HG02970 (cell line): ENCODE measurements around the gene NDE1.
"Not testable (repeated sequence)": the region's sequence is repeated elsewhere in the genome, so short reads cannot be mapped to it uniquely, and the experiment has no call there.

Source experiments
- ATAC-seq: cut with Tn5 transposase; IDR thresholded peaks from one replicate; pipeline ENCODE4 v1.9.1; 2021; ENCODE audit warnings: mild to moderate bottlenecking, moderate library complexity, moderate number of reproducible peaks; ENCODE audit not compliant: unreplicated experiment, low FRiP score

Gene NDE1

GRCh38 chr16:15727697-15728096 lies 77.7 kb downstream of the NDE1 start:
- not testable (repeated sequence) for ATAC-seq

DNA sequence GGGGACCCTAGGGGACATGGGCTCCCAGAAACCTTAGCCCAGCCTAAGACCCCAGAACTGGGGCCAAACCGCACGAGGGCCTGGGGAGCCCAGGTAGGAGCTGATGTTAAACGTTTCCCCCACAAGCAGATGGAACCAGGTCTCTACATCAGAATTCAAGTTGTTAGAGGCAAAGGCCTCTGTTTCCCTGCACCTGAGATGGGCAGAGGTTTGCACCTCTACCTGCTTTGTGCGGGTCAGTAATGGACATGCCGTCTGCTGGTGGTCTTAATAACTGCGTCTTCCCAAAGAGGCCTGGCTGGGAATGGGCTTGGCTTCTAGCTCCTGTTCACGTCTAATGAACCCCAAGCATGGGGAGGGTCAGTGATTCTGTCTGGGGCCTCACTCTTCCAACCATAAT lies 79.1 kb downstream of the NDE1 start:
- ATAC-seq = no peak

DNA sequence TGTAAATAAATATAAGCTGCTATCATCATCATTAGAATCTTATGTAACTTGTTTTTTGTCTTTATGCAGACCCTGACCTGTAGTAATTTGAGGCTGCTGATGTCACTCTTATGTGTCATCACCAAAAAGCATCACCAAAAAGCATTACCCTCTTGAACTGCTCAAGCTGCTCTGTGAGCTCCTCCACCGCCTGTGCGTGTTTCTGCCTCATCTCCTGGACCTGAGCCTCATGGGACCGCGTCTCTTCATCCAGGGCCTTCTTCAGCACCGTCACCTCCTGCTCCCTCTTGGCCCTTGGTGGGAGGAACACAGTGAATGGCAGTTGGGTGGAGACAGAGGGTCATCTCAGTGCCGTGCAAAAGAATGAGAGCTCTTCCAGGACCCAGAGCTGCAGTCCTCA lies 82.4 kb downstream of the NDE1 start:
- ATAC-seq = no peak

- ATAC-seq = no peak
Observed at GRCh38 chr16:15735610-15736009, 85.6 kb downstream of the NDE1 start.

GRCh38 chr16:15736529-15736928 lies 86.5 kb downstream of the NDE1 start:
- no peak for ATAC-seq

DNA sequence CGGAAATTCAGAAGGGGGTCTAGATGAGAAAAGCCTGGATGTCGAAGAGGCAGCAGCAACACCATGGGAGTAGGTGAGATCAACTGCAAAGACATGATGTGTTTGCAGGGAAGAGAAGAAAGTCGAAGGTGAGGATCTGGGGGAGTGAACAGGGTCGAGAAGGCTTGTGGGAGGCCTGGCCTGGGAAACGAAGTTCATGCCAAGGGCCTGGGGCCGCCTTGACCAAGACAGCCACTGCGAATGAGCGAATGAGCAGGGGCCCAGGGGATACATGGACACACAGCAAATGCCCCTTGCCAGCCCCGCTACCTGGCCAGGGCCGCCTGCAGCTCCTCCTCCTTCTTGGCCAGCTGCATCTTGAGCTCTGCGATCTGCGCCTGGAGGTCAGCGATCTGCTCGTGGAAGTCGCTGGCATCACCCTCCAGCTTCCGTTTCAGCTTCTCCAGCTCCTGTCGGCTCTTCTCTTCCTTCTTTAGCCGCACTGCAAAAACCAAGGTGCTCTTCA lies 87.1 kb downstream of the NDE1 start:
- no peak for ATAC-seq

- ATAC-seq = no peak
Observed at GRCh38 chr16:15739464-15739863, 89.4 kb downstream of the NDE1 start.

DNA sequence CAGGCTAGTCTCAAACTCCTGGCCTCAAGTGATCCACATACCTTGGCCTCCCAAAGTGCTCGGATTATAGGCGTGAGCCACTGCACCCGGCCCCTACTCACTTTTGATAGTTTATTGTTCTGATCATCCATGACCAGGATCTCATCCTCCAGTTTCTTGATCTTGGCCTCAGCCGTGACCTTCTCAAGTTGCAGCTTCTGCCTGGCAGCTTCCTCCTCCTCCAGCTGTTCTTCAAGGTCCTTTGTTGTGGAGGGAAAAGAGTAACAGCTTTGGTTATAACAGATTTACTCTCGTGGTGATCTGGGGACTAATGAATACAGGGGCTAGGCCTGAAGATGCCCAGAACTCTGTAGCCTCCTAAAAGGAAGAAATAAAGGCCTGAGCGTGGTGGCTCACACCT lies 89.9 kb downstream of the NDE1 start:
- no peak for ATAC-seq

GRCh38 chr16:15741207-15741871 lies 91.3 kb downstream of the NDE1 start:
- no peak for ATAC-seq

DNA sequence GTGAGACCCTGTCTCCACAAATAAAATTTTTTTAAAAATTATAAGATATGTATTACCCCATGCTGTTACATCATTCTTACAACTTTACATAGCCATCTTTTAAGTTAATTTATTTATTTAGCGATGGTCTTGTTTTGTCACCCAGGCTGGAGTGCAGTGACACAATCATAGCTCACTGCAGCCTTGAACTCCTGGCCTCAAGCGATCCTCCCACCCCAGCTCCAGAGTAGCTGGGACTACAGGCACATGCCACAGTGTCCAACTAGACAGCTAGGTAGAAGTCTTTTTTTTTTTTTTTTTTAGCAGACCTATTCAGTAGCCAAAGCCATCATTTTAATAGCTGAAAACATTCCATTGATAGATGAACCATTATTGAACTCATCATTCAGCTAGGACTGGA lies 92.7 kb downstream of the NDE1 start:
- ATAC-seq = no peak

- no peak for ATAC-seq
Observed at GRCh38 chr16:15743657-15744056, 93.6 kb downstream of the NDE1 start.

DNA sequence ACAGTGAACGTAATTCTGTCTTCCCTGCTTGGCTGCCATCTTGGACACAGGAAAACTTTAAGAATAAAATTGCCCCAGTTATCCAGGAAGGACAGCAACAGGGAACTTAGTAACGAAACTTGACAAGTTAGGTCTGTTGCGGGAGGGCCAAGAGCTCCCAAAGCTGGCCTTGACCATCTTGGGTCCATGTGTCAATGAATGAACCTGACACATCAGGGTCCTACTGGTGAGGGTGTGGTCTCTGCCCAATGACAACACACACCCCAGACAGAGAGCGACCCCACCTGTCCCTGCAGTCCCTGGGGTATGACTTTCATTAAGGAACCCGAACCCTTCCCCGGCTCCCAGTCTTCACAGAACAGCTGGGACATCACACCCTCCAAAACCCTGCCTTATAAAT lies 96.3 kb downstream of the NDE1 start:
- no peak for ATAC-seq

- no peak for ATAC-seq
Observed at GRCh38 chr16:15747937-15748336, 97.9 kb downstream of the NDE1 start.

DNA sequence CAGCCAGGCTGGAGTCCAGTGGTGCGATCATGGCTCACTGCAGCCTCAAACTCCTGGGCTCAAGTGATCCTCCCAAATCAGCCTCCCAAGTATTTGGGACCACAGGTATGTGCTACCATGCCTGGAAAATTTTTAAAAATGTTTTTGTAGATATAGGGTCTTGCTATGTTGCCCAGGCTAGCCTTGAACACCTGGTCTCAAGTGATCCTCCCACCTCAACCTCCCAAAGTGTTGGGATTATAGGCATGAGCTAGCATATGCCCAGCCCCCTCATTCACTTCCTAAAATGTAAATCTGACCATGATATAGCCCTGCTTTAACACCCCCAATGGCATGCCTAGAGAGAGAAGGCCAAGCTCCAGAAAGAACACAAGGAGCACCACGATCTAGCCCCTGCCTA lies 98.6 kb downstream of the NDE1 start:
- no peak for ATAC-seq

DNA sequence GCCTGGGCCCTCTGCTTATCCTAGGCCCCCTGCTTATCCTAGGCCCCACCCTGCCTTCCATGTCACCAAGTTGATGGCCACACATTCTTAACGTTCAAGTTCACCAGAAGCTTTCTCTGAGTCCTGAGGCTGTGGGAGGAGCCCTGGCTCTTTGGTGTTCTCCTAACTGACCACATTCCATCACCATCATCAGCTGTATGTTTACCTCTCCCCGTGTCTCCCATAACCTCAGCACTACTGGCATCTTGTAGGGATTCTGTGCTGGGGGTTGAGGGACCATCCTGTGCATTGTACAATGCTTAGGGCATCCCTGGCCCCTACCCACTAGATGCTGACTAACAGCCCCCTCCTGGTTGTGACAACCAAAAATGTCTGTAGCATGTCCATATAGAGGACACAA lies 99.3 kb downstream of the NDE1 start:
- no peak for ATAC-seq

DNA sequence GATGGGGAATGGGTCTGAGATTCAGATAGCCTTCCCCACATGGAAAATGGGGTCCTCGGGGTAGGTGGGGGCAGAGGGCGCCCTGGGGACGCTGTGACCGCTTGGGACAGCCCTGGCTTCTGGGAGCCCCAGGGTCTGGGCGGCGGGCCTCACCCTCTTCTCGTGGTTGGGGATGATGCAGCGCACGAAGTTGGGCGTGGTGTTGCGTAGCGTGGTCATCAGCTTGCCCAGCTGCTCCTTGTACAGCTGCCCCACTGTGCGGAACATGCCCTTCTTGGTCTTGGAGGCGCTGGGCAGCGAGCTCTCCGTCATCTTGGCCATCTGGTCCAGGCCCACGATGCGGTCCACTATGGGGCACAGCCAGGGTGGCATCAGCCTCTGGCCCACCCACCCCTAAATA lies 99.9 kb downstream of the NDE1 start:
- no peak for ATAC-seq

DNA sequence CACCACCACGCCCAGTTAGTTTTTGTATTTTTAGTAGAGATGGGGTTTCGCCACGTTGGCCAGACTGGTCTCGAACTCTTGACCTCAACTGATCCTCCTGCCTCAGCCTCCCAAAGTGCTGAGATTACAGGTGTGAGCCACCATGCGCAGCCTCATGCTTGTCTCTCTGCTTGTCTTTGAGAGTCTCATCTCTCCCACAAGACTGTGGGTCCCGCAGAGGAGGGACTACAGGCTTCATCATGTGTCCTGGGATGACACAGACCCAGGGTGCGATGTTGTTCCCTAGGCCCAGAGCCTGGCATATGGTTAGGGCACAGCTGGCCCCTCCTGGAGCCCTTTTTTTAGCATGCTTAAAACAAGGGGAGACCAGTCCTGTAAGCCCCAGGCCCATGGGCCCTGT lies 101.9 kb downstream of the NDE1 start:
- ATAC-seq = no peak

GRCh38 chr16:15752717-15753488 lies 102.9 kb downstream of the NDE1 start:
- no peak for ATAC-seq

DNA sequence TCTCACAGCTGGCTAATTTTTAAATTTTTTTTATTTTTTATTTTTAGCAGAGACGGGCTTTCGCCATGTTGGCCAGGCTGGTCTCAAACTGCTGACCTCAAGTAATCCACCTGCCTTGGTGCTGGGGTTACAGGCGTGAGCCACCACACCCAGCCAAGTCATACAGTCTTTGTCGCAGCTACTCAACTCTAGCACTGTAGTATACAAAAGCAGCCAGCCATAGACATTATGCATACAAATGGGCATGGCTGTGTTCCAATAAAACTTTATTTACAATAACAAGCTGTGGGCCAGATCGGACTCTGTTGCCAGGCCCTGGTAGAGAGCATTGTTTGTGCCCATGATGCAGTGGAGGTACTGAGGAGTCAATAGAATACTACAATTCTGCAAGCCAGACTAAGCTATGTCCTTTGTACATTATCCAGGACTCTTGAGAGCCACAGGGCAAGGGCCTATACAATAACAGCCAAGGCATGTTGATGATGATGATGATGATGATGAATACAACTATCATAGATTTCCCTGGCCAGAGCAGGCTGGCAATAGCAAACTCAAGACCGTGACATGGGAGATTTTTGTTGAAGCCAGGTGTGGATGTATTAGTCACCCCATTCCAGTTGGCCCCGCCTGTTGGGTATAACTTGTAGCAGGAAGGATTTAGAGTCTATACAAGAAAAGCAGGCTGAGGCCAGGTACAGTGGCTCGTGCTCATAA lies 104.9 kb downstream of the NDE1 start:
- ATAC-seq = no peak

DNA sequence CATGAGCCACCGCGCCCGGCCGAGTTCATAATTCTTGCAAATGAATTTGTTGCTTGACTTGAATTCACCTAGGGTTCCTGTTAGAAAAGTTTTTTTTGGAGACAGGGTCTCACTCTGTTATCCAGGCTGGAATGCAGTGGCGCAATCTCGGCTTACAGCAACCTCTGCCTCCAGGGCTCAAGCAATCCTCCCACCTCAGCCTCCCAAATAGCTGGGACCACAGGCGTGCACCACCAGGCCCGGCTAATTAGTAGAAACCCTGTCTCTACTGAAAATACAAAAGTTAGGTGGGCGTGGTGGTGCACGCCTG lies 107.0 kb downstream of the NDE1 start:
- no peak for ATAC-seq

GRCh38 chr16:15757630-15758251 lies 107.7 kb downstream of the NDE1 start:
- no peak for ATAC-seq
